Neural crest cell (in vitro differentiated cells): ENCODE measurements around the gene HGS. TPM values are rescaled to one million over a fixed set of nuclear protein-coding genes. Genes with fewer than 3 reads are reported as not detected.
"Not testable (repeated sequence)": the region's sequence is repeated elsewhere in the genome, so short reads cannot be mapped to it uniquely, and the experiment has no call there.

Experiments
- DNase-seq: peaks from one replicate; pipeline ENCODE4 v3.0.0; 2021; ENCODE audit warnings: low read depth, mixed read lengths, low spot score
- H3K27ac Mint-ChIP-seq: one replicate; pipeline ENCODE4 v1.8.0; 2021; ENCODE audit warnings: mild to moderate bottlenecking, mixed read lengths; ENCODE audit not compliant: unreplicated experiment
- H3K27me3 Mint-ChIP-seq: 2 replicates; pipeline ENCODE4 v1.8.0; 2021; ENCODE audit warnings: low read depth, mild to moderate bottlenecking, mixed read lengths
- H3K36me3 Mint-ChIP-seq: 2 replicates; pipeline ENCODE4 v1.8.0; 2021; ENCODE audit warnings: low read depth, mild to moderate bottlenecking, mixed read lengths
- H3K4me1 Mint-ChIP-seq: 2 replicates; pipeline ENCODE4 v1.8.0; 2021; ENCODE audit warnings: mixed read lengths
- H3K4me3 Mint-ChIP-seq: one replicate; pipeline ENCODE4 v1.8.0; 2021; ENCODE audit warnings: mild to moderate bottlenecking, mixed read lengths
- H3K9me3 Mint-ChIP-seq: 2 replicates; pipeline ENCODE4 v1.8.0; 2021; ENCODE audit warnings: mixed read lengths
- CTCF ChIP-seq: fragments of 200-600 bp; sonication (generic); conservative IDR thresholded peaks from 2 replicates; pipeline ENCODE4 v1.5.0; 2021; ENCODE audit warnings: antibody characterized with exemption, mild to moderate bottlenecking
- total RNA-seq: library from RNA; stranded (reverse); gene quantifications from 2 replicates; pipeline ENCODE4 v1.2.1, GENCODE V29; 2021

The HGS gene
- total RNA-seq, 1 donor from 2014 or later = 103 TPM

- H3K36me3 Mint-ChIP-seq = peaks cover 5% of the 10 kb centered on the region
- TF ChIP-seq CTCF = no peak
- no peak overlapping the region for H3K4me3 Mint-ChIP-seq
- no peaks in the 10 kb centered on the region for H3K27me3 Mint-ChIP-seq
- H3K27ac Mint-ChIP-seq = no peak overlapping the region
- no peaks in the 10 kb centered on the region for H3K9me3 Mint-ChIP-seq
- H3K4me1 Mint-ChIP-seq = peaks cover 10% of the 10 kb centered on the region
- DNase-seq = no peak
These were observed 10.1 kb upstream of the HGS start for GRCh38 chr17:81673561-81674258.

DNA sequence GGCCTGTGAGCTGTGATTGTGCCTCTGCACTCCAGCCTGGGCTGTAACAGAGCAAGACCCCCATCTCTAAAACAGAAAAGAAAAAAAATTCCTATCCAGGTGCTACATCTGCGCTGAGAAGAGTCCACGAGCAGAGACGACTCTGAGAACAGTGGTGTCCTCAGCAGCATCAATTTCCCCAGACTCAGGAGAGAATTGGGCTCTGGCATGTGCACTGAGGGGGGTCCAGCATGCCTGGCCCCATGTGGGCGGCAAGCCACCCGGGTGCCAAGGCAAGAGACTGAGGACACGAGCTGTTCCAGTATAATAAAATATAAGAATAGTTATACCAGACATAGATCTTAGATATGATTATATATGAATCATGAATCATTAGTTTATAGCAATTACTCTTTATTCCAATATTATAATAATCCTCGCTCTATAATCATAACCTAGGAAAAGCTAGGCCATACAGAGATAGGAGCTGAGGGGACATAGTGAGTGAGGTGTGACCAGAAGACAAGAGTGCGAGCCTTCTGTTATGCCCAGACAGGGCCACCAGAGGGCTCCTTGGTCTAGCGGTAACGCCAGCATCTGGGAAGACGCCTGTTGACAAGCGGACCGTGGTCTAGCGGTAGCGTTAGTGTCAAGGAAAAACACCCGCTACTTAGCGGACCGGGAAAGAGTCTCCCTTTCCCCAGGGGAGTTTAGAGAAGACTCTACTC lies 8.1 kb upstream of the HGS start:
- H3K27ac Mint-ChIP-seq, H3K9me3 Mint-ChIP-seq, H3K36me3 Mint-ChIP-seq, H3K4me1 Mint-ChIP-seq, H3K27me3 Mint-ChIP-seq: not testable (repeated sequence)
- peak; percentile 21 for DNase-seq
- peak; percentile 68 for TF ChIP-seq CTCF
- peak overlapping the region; percentile 77 for H3K4me3 Mint-ChIP-seq

- TF ChIP-seq CTCF = no peak
- Mint-ChIP-seq H3K36me3 (peaks cover 5% of the 10 kb centered on the region), H3K27me3 (no peaks in the 10 kb centered on the region), H3K4me3 (no peak overlapping the region), H3K27ac (no peak overlapping the region), H3K4me1 (peaks cover 15% of the 10 kb centered on the region), H3K9me3 (no peaks in the 10 kb centered on the region)
- DNase-seq = no peak
These were observed 6.9 kb upstream of the HGS start for GRCh38 chr17:81676906-81677305.

DNA sequence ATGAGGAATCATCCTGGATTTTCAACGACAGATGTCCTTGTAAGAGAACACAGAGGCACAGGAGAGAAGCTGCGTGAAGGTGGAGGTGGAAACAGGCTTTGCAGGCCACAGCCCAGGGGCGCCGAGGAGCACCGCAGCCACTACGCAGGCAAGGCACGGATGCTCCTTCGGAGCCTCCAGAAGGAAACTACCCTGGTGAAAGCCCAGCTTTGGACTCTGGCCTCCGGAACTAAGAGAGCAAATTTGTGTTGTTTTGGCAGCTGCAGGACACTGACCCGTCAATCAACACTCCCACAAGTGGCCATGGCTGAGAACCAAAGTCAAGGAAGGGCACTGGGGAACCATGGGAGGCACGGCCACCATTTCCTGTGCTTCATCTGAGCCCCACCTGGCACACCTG lies 3.7 kb upstream of the HGS start:
- peak overlapping the region; percentile 32 for H3K4me3 Mint-ChIP-seq

GRCh38 chr17:81681672-81682071 lies 2.1 kb upstream of the HGS start:
- H3K4me1 Mint-ChIP-seq = peaks cover 25% of the 10 kb centered on the region
- peak overlapping the region; percentile 61 for H3K4me3 Mint-ChIP-seq

More for the DNA sequence above, 3.7 kb upstream of the HGS start:
- DNase-seq = no peak
- Mint-ChIP-seq H3K4me1 (peaks cover 34% of the 10 kb centered on the region), H3K9me3 (no peaks in the 10 kb centered on the region), H3K27ac (no peak overlapping the region), H3K36me3 (peaks cover 5% of the 10 kb centered on the region), H3K27me3 (no peaks in the 10 kb centered on the region)
- no peak for TF ChIP-seq CTCF

More at GRCh38 chr17:81681672-81682071, 2.1 kb upstream of the HGS start:
- TF ChIP-seq CTCF = no peak
- no peak for DNase-seq
- Mint-ChIP-seq H3K27ac (no peak overlapping the region), H3K36me3 (peaks cover 2% of the 10 kb centered on the region), H3K27me3 (no peaks in the 10 kb centered on the region), H3K9me3 (no peaks in the 10 kb centered on the region)
